BLaER1 treated with 17β-estradiol and CSF1 and Interleukin-3, amounts not matched to agents 10 nM and 100 nM (cell line): ENCODE data around the gene KCNIP1.

Experiments
- H3K27ac ChIP-seq, 11 experiments: shearing (Covaris generic); formaldehyde crosslinking; 2 replicates each; pipeline ENCODE4 v1.8.1; 2022
- H3K27me3 ChIP-seq, 11 experiments: shearing (Covaris generic); formaldehyde crosslinking; 2 replicates each; pipeline ENCODE4 v1.8.1; 2022
- H3K36me3 ChIP-seq, 11 experiments: shearing (Covaris generic); formaldehyde crosslinking; 2 replicates each; pipeline ENCODE4 v1.8.1; 2022
- H3K4me1 ChIP-seq, 10 experiments: shearing (Covaris generic); formaldehyde crosslinking; 2 replicates each; pipeline ENCODE4 v1.8.1; 2022
- H3K4me2 ChIP-seq, 11 experiments: shearing (Covaris generic); formaldehyde crosslinking; 2 replicates each; pipeline ENCODE4 v1.8.1; 2022
- H3K4me3 ChIP-seq, 10 experiments: shearing (Covaris generic); formaldehyde crosslinking; 2 replicates each; pipeline ENCODE4 v1.8.1; 2022
- H3K9ac ChIP-seq, 11 experiments: shearing (Covaris generic); formaldehyde crosslinking; 2 replicates each; pipeline ENCODE4 v1.8.1; 2022
- H3K9me3 ChIP-seq, 11 experiments: shearing (Covaris generic); formaldehyde crosslinking; replicated peaks in 1 of 11; 2 replicates each; pipeline ENCODE4 v1.8.1; 2022
- H4K20me1 ChIP-seq, 11 experiments: shearing (Covaris generic); formaldehyde crosslinking; 2 replicates each; pipeline ENCODE4 v1.8.1; 2022
- Cebpa-rat ChIP-seq, 11 experiments: shearing (Covaris generic); IDR thresholded peaks; 2 replicates each; pipeline ENCODE4 v1.8.1; 2022

KCNIP1 gene

DNA sequence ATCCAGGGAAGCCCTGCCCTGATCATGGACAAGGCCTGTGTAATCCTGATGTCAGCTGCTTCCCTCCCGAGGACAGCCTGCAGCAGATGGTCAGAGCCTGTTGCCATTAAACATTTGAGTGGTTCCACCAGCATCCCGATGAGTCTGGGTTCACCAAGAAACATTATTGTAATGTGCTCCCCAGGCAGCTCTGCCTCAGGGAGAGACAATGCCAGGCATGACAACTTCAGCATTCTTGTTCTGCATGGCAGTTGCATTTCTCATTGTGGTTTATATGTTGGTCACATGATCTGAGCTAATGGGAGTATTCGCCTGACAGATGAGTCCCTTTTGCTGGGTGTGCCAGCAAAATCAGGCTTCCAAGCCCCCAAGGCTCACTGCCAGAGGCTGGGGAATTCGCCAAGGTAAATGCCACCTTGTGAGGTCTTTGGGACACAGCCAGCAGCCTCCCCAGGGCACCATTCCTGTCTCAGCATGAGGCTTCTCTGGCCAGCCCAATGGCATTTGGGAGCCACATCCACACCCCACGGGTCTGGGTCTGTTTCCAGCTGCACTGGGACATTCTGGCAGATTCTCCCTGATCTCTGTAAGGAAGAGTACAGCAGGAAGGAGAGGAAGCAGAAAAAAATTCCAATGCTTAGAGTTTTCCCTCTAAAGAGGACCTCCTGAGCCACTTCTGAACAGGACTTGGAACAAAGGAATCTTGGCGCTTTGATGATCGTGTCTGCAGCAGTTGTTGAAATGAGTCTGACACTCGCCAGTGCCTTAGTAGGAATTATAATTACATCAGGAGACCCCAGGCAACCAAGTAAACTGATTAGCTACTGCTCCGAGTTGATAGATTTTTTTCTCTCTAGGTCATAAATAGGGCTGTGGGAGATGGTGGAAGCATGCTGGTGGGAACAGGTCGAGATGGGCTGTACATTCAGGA, 18.7 kb downstream of the KCNIP1 start:
- H3K36me3 ChIP-seq = no peaks in the 10 kb centered on the region
- no peak overlapping the region for H3K9ac ChIP-seq
- H3K4me1 ChIP-seq = peaks cover 0 to 9% (median 3%) of the 10 kb centered on the region in 10 experiments; a peak in 7 of 20 replicates
- TF ChIP-seq Cebpa-rat (IDR thresholded peaks at IDR 0.05) = no peak
- no peaks in the 10 kb centered on the region for H3K27me3 ChIP-seq
- no peaks in the 10 kb centered on the region for H3K9me3 ChIP-seq
- H3K4me2 ChIP-seq = peak overlapping the region in 5 of 11 experiments; percentile 15 to 64 (median 30); a peak in 6 of 22 replicates
- no peak overlapping the region for H3K27ac ChIP-seq
- no peak overlapping the region for H3K4me3 ChIP-seq
- H4K20me1 ChIP-seq = peaks cover 0 to 6% (median 0%) of the 10 kb centered on the region in 11 experiments; a peak in 1 of 22 replicates

DNA sequence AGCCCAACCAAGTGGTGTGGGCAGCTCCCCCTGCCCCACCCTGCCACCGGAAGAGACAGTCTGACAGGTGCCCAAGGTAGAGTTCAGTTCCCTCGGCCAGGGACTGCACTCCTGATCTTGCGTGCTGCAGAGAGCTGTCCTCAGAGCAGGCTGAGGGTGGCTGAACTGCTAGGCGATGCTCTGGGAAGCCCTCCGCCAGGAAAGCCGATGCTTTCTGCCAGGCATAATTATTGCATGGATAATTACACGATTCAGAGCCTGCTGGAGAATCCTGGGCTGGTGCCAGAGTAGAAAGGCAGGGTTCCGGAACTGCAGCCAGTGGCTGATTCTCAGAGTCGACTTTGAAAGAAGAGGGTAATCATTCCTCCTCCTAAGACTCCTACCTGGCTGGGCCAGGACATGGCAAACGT, 19.3 kb downstream of the KCNIP1 start:
- Histone ChIP-seq H3K36me3 (no peaks in the 10 kb centered on the region), H4K20me1 (peaks cover 0 to 6% (median 0%) of the 10 kb centered on the region in 11 experiments; a peak in 1 of 22 replicates), H3K9me3 (no peaks in the 10 kb centered on the region), H3K4me3 (no peak overlapping the region), H3K9ac (no peak overlapping the region), H3K4me1 (peaks cover 0 to 9% (median 3%) of the 10 kb centered on the region in 10 experiments; a peak in 7 of 20 replicates), H3K27ac (no peak overlapping the region), H3K4me2 (no peak overlapping the region), H3K27me3 (no peaks in the 10 kb centered on the region)
- no peak for TF ChIP-seq Cebpa-rat (IDR thresholded peaks at IDR 0.05)

DNA sequence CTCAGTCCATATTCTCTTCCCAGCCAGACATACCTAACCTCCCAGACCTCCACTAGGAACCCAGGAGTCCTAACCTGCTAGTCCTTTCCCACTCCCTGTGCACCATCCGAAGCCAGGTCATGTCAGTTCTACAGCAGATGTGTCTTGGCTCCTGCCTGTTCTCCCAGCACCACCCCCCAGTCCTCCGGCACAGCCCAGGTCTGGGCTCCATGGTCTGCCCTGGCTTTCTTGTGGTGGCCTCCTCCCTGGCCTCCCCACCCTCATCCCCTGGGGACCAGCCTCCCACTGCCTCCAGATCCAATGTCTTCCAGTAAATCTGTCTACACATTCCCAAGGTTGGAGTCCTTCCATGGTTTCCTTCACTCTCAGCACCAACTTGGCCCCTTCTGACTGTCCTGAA, 20.0 kb downstream of the KCNIP1 start:
- Histone ChIP-seq H3K9ac (no peak overlapping the region), H3K9me3 (no peaks in the 10 kb centered on the region), H3K36me3 (no peaks in the 10 kb centered on the region), H4K20me1 (peaks cover 0 to 6% (median 0%) of the 10 kb centered on the region in 11 experiments; a peak in 1 of 22 replicates), H3K4me1 (peaks cover 0 to 9% (median 3%) of the 10 kb centered on the region in 10 experiments; a peak in 7 of 20 replicates), H3K4me2 (no peak overlapping the region), H3K4me3 (no peak overlapping the region), H3K27ac (no peak overlapping the region), H3K27me3 (no peaks in the 10 kb centered on the region)
- TF ChIP-seq Cebpa-rat (IDR thresholded peaks at IDR 0.05) = no peak

DNA sequence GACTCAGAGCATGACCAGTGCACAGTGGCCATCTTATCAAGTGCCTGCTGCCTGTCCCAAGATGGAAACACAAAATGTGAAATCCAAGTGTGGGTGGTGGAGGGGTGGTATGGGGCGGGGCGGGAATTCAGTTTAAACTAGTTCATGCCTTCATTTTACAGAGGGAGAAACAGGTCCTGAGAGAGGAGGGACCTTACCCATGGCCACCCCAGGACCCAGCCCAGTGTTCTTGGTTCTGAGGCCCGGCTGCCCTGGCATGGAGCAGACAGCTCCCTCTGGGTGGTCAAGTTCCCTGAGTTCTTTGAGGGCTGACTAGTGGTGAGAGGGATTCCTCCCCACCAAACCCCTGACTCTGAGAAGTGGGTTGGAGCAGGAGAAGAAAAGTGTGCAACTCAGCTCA, 20.8 kb downstream of the KCNIP1 start:
- Histone ChIP-seq H3K27ac (no peak overlapping the region), H3K4me1 (peaks cover 0 to 9% (median 3%) of the 10 kb centered on the region in 10 experiments; a peak in 7 of 20 replicates), H3K4me3 (no peak overlapping the region), H3K4me2 (no peak overlapping the region), H3K36me3 (no peaks in the 10 kb centered on the region), H3K27me3 (no peaks in the 10 kb centered on the region), H3K9me3 (no peaks in the 10 kb centered on the region), H4K20me1 (peaks cover 0 to 6% (median 0%) of the 10 kb centered on the region in 11 experiments; a peak in 1 of 22 replicates), H3K9ac (no peak overlapping the region)
- no peak for TF ChIP-seq Cebpa-rat (IDR thresholded peaks at IDR 0.05)

DNA sequence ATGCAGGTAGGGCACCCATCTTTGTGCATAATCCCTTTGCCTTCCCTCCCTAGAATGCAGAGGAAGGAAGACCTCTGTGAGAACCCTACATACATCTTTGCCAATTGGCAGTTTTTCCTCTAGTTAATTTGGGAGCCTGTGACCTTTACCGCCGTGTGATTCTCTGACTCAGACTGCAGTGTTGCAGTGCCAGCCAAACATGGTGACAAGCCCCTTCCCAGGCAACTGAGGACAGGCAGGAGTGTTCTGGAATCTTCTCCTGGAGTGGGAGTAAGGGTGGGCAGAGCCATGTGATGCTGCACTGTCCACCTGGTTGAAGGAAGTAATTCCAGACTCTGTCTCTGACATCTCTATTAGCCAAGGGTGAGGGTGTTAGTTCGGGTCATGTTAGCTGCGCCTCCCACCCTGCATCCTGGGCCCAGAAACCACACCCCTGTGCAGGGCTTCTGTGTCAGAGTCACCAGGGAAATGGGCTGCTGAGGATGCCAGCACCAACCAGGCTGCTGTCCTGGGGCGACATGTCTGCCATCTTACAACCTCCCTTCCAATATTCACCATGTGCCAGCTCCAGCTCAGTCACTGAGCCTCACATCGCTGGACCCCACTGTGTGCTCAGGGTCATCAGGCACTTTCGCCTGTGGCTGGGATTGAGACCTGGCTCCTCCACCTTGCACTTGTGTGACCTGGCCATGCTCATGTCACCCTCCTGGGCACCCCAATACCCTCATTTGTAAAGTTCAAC, 21.8 kb downstream of the KCNIP1 start:
- Histone ChIP-seq H3K4me3 (no peak overlapping the region), H3K27me3 (no peaks in the 10 kb centered on the region)

DNA sequence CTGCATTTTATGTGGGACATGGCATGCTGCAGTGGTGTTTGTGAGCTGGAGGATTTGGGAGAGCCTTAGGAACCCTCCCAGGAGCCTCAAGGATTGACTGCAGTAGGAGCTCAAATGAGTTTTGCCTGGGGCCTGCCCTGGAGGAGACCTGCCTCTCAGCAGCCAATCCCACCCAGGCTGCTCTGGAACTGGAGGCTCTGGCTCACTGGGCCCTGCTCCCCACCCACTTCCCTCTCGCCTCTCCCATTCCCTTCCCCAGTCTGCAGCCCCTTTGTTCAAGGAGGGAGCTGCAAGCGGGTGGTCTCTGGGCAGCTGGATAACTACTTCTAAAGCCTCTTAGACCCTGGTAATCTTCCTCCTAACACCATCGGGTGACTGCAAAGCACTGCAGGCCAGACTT, 24.2 kb downstream of the KCNIP1 start:
- TF ChIP-seq Cebpa-rat (IDR thresholded peaks at IDR 0.05) = no peak
- no peaks in the 10 kb centered on the region for H3K4me1 ChIP-seq
- no peak overlapping the region for H3K9ac ChIP-seq
- no peak overlapping the region for H3K4me2 ChIP-seq
- H3K4me3 ChIP-seq = no peak overlapping the region
- no peaks in the 10 kb centered on the region for H3K36me3 ChIP-seq
- H3K27me3 ChIP-seq = no peaks in the 10 kb centered on the region
- H3K27ac ChIP-seq = no peak overlapping the region
- H4K20me1 ChIP-seq = peaks cover 0 to 6% (median 0%) of the 10 kb centered on the region in 11 experiments; a peak in 1 of 22 replicates
- no peaks in the 10 kb centered on the region for H3K9me3 ChIP-seq

More for the DNA sequence above, 21.8 kb downstream of the KCNIP1 start:
- no peak overlapping the region for H3K4me2 ChIP-seq
- no peaks in the 10 kb centered on the region for H3K9me3 ChIP-seq
- no peak overlapping the region for H3K9ac ChIP-seq
- TF ChIP-seq Cebpa-rat (IDR thresholded peaks at IDR 0.05) = no peak
- H3K36me3 ChIP-seq = no peaks in the 10 kb centered on the region
- H3K27ac ChIP-seq = no peak overlapping the region
- H3K4me1 ChIP-seq = peaks cover 0 to 9% (median 3%) of the 10 kb centered on the region in 10 experiments; a peak in 7 of 20 replicates
- H4K20me1 ChIP-seq = peaks cover 0 to 6% (median 0%) of the 10 kb centered on the region in 11 experiments; a peak in 1 of 22 replicates

DNA sequence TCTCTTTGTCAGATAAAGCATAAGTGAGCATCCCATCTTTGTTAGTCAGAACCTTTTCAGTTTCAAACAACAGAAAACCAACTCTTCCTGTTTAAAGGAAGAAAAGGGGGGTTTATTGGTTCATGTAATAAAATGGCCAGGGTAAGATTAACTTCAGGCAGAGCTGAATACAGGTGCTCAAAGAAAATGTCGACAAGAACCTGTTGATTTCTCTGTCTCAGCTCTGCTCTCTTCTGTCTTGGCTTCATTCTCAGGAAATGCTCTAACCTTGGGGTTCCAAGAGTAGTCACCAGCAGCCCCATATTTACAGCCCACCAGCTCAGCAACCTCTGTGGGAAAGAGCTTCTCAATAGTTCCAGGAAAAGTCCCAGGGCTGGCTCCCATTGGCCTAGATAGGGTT, 25.2 kb downstream of the KCNIP1 start:
- Histone ChIP-seq H3K27ac (no peak overlapping the region), H3K4me2 (no peak overlapping the region), H4K20me1 (peaks cover 0 to 2% (median 0%) of the 10 kb centered on the region in 11 experiments; a peak in 1 of 22 replicates), H3K9ac (no peak overlapping the region), H3K27me3 (no peaks in the 10 kb centered on the region), H3K4me3 (no peak overlapping the region), H3K4me1 (no peaks in the 10 kb centered on the region), H3K36me3 (no peaks in the 10 kb centered on the region), H3K9me3 (no peaks in the 10 kb centered on the region)
- TF ChIP-seq Cebpa-rat (IDR thresholded peaks at IDR 0.05) = no peak

DNA sequence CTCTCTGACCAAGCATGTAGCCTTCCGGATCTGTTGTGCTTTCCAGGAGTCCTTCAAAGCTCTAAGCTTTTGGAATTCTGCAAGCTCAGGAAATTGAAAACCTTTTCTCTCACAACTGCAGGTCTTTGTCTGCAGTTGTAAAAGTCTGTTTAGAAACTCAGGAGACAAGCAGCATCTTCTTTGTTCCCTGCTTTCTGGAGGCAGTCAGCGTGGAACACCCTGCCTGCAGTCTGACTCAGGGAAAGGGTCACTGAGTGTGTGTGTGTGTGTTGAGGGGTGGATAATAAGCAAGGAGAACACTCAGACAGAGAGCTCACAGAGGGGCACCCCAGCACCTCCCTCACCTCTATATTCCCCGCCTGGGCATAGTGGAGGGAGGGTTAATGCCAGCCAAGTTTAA, 29.1 kb downstream of the KCNIP1 start:
- Histone ChIP-seq H3K4me1 (peaks cover 0 to 18% (median 7%) of the 10 kb centered on the region in 10 experiments; a peak in 12 of 20 replicates), H4K20me1 (no peaks in the 10 kb centered on the region), H3K27me3 (peaks cover 0 to 4% (median 0%) of the 10 kb centered on the region in 11 experiments; a peak in 1 of 22 replicates), H3K9me3 (no peaks in the 10 kb centered on the region), H3K27ac (no peak overlapping the region), H3K36me3 (no peaks in the 10 kb centered on the region), H3K4me3 (no peak overlapping the region), H3K9ac (no peak overlapping the region), H3K4me2 (no peak overlapping the region)
- no peak for TF ChIP-seq Cebpa-rat (IDR thresholded peaks at IDR 0.05)

DNA sequence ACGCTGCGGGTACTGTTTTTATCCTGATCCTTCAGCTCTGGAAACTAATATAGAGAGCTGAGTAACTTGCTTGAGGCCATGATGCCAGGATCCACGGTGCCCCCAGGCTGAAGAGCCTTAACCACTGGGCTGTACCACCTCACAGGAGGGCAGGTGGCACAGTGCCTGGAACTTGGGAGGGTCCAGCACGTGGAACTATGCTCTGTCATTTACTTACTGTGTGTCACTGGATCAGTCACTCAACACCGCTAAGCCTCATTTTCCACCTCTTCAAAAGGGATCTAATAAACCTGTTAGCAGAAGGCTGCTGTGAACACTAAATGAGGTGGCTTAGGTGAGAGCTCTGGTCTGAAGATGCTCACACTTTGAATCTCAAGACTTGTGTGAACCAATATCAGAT, 29.6 kb downstream of the KCNIP1 start:
- peaks cover 0 to 4% (median 0%) of the 10 kb centered on the region in 11 experiments; a peak in 1 of 22 replicates for H3K27me3 ChIP-seq
- no peaks in the 10 kb centered on the region for H4K20me1 ChIP-seq
- no peak for TF ChIP-seq Cebpa-rat (IDR thresholded peaks at IDR 0.05)
- H3K4me3 ChIP-seq = no peak overlapping the region
- no peak overlapping the region for H3K4me2 ChIP-seq
- H3K4me1 ChIP-seq = peaks cover 0 to 23% (median 11%) of the 10 kb centered on the region in 10 experiments; a peak in 17 of 20 replicates
- H3K9ac ChIP-seq = no peak overlapping the region
- H3K36me3 ChIP-seq = no peaks in the 10 kb centered on the region
- H3K9me3 ChIP-seq = no peaks in the 10 kb centered on the region
- no peak overlapping the region for H3K27ac ChIP-seq
